Endothelial cell (in vitro differentiated cells): Measurements from ENCODE around the gene NECAB3. TPM values are rescaled to one million over a fixed set of nuclear protein-coding genes. Genes with fewer than 3 reads are reported as not detected.

Experiments
- DNase-seq: peaks from one replicate; pipeline ENCODE4 v3.0.0; 2021; ENCODE audit warnings: low spot score
- H3K27ac Mint-ChIP-seq: one replicate; pipeline ENCODE4 v1.8.0; 2021; ENCODE audit warnings: mixed read lengths, inconsistent platforms; ENCODE audit not compliant: unreplicated experiment
- H3K27me3 Mint-ChIP-seq: one replicate; pipeline ENCODE4 v1.8.0; 2021; ENCODE audit warnings: mild to moderate bottlenecking, moderate library complexity, mixed read lengths, inconsistent platforms; ENCODE audit not compliant: unreplicated experiment
- H3K36me3 Mint-ChIP-seq: one replicate; pipeline ENCODE4 v1.8.0; 2021; ENCODE audit warnings: mild to moderate bottlenecking, low read depth, mixed read lengths, inconsistent platforms; ENCODE audit not compliant: unreplicated experiment
- H3K4me1 Mint-ChIP-seq: one replicate; pipeline ENCODE4 v1.8.0; 2021; ENCODE audit warnings: mild to moderate bottlenecking, mixed read lengths, inconsistent platforms; ENCODE audit not compliant: unreplicated experiment
- H3K4me3 Mint-ChIP-seq: one replicate; pipeline ENCODE4 v1.8.0; 2021; ENCODE audit warnings: mild to moderate bottlenecking, mixed read lengths, inconsistent platforms; ENCODE audit not compliant: unreplicated experiment
- H3K9me3 Mint-ChIP-seq: one replicate; pipeline ENCODE4 v1.8.0; 2021; ENCODE audit warnings: mixed read lengths, inconsistent platforms; ENCODE audit not compliant: unreplicated experiment
- CTCF ChIP-seq: fragments of 200-600 bp; sonication (generic); IDR thresholded peaks from one replicate; pipeline ENCODE4 v1.5.0; 2021; ENCODE audit warnings: antibody characterized with exemption; ENCODE audit not compliant: unreplicated experiment
- total RNA-seq: library from RNA; stranded (reverse); fragmentation: NEBNext Ultra II Directional; extraction: Animal tissue kit (Norgen Biotek cat#: 25700); gene quantifications from one replicate; pipeline ENCODE4 v1.2.1, GENCODE V29; 2021; ENCODE audit not compliant: unreplicated experiment

Gene NECAB3
- total RNA-seq, 1 donor from 2014 or later, result 9.8 TPM

- Mint-ChIP-seq H3K4me1 (peaks cover 7% of the 10 kb centered on the region), H3K27ac (no peak overlapping the region), H3K36me3 (no peaks in the 10 kb centered on the region), H3K9me3 (no peaks in the 10 kb centered on the region), H3K27me3 (peaks cover 3% of the 10 kb centered on the region), H3K4me3 (peak overlapping the region; percentile 83)
- DNase-seq, result no peak
- no peak for TF ChIP-seq CTCF
Measured at GRCh38 chr20:33685328-33686099, 11.3 kb upstream of the NECAB3 start.

DNA sequence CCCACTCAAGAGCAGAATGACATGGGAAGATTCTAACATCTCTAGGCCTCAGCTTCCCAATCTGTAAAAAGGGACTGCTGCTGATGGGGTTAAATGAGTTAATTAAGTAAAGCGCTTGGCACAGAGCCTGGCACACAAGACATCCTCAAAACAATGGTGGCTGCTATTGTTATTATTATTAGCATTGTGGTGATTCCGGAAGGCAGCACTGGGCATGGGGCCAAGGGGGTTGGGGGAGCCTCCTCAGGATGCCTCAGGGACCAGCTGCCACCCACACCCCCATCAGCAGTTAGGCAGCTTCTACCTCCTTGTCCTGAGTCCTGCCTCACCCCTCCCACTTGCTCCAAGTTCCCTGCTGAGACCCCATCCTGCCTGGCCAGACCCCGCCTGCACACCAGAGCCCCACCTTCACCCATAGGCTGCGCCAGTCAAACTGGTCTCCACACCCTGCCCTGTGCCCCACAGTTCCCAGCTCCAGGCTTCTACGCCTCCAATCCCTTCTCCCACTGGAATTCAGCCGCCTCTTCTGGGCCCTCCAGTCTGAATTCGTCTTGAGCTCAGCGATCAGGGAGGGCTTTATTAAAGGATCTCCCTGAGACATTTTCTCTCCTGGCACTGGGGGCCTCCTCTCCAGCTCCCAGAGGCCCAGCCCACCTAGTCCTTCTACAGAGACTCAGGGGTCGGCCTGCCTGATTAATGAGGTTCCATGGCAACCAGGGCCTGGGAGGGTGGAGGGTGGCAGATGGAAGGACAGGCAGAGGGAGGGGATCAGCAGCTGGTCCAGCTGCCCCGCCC, 10.5 kb upstream of the NECAB3 start:
- H3K4me1 Mint-ChIP-seq, result peaks cover 4% of the 10 kb centered on the region
- peak overlapping the region; percentile 42 for H3K4me3 Mint-ChIP-seq
- H3K27ac Mint-ChIP-seq, result no peak overlapping the region
- peaks cover 3% of the 10 kb centered on the region for H3K27me3 Mint-ChIP-seq
- no peaks in the 10 kb centered on the region for H3K9me3 Mint-ChIP-seq
- DNase-seq, result no peak
- TF ChIP-seq CTCF, result no peak
- H3K36me3 Mint-ChIP-seq, result no peaks in the 10 kb centered on the region

DNA sequence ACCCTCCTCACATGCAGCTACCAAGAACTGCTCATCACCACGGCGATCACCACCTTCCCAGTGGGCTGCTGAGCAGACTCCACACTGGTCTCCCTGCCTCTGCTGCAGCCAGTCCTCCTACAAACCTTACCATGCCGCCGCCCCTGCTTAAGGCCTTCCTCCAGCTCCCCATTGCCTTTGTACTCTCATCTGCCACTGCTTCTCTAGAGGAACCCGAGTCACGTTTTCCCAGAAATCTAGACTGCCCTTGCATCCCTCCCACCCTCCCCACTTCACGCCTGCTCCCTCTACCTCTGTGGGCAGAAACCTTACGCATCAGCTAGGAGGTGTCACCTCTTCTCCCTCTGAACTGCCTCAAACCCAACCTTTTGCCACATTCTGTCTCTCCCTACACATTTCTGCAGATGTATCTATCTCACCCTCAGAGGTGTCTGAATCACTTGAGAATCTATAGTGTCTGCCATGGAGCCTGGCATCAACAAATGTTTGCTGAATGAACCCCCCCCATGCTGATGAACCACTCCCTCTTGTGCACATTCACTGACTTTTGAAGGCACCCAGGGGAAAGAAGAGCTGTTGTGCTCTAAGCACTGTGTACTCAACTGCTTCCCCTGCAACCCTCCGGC, 7.6 kb upstream of the NECAB3 start:
- peaks cover 4% of the 10 kb centered on the region for H3K36me3 Mint-ChIP-seq
- H3K4me1 Mint-ChIP-seq, result peaks cover 3% of the 10 kb centered on the region
- TF ChIP-seq CTCF, result no peak
- DNase-seq, result no peak
- H3K4me3 Mint-ChIP-seq, result no peak overlapping the region
- H3K27ac Mint-ChIP-seq, result no peak overlapping the region
- H3K27me3 Mint-ChIP-seq, result peaks cover 2% of the 10 kb centered on the region
- H3K9me3 Mint-ChIP-seq, result no peaks in the 10 kb centered on the region

DNA sequence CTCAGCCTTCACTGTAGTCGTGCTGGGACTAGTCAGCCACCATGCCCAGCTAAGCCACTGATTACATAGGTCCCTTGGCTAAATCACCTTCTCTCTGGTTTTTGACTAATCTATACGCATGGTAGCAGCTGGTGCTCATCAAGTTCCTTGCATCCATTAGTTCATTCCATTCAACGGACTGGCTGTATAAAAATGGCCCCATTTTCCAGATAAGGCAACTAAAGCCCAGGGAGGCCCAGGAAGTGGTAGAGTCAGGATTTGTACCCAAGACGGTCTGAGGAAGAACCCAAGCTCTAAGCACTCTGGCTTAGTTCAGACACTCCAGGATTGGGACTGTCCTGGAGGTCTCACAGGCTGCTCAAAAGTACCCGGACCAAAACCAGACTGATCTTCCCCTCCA, 7.1 kb upstream of the NECAB3 start:
- no peak for TF ChIP-seq CTCF
- no peaks in the 10 kb centered on the region for H3K9me3 Mint-ChIP-seq
- peaks cover 4% of the 10 kb centered on the region for H3K27me3 Mint-ChIP-seq
- no peak for DNase-seq
- no peak overlapping the region for H3K27ac Mint-ChIP-seq
- peaks cover 4% of the 10 kb centered on the region for H3K36me3 Mint-ChIP-seq
- H3K4me3 Mint-ChIP-seq, result no peak overlapping the region
- no peaks in the 10 kb centered on the region for H3K4me1 Mint-ChIP-seq

- Mint-ChIP-seq H3K4me1 (no peaks in the 10 kb centered on the region), H3K9me3 (no peaks in the 10 kb centered on the region), H3K27me3 (peaks cover 5% of the 10 kb centered on the region), H3K27ac (no peak overlapping the region), H3K36me3 (peaks cover 4% of the 10 kb centered on the region), H3K4me3 (no peak overlapping the region)
- DNase-seq, result no peak
- TF ChIP-seq CTCF, result no peak
Measured at GRCh38 chr20:33680686-33681085, 6.5 kb upstream of the NECAB3 start.
